Suprapubic skin (tissue), 4 donors: Measurements from ENCODE around the gene ATP5MK.

ENCODE experiments used
- CTCF ChIP-seq, 2 donors: fragments of 200-600 bp in 1 of 2; fragments of 450-650 bp in 1 of 2; sonication (generic) in 1 of 2; IDR thresholded peaks; one replicate each; pipeline ENCODE4 v1.5.1; 2016 to 2019; ENCODE audit warnings: antibody characterized with exemption in 2 of 2, mild to moderate bottlenecking in 1 of 2, moderate library complexity in 1 of 2
- POLR2A ChIP-seq, 2 donors: fragments of 450-650 bp; IDR thresholded peaks; one replicate each; pipeline ENCODE4 v1.6.1; 2017; ENCODE audit warnings: antibody characterized with exemption in 2 of 2, mild to moderate bottlenecking in 2 of 2, moderate library complexity in 2 of 2
- POLR2AphosphoS5 ChIP-seq, 3 donors: sonication (generic); formaldehyde crosslinking; IDR thresholded peaks; one replicate each; pipeline ENCODE4 v1.6.1; 2017; ENCODE audit warnings: antibody characterized with exemption in 3 of 3

DNA sequence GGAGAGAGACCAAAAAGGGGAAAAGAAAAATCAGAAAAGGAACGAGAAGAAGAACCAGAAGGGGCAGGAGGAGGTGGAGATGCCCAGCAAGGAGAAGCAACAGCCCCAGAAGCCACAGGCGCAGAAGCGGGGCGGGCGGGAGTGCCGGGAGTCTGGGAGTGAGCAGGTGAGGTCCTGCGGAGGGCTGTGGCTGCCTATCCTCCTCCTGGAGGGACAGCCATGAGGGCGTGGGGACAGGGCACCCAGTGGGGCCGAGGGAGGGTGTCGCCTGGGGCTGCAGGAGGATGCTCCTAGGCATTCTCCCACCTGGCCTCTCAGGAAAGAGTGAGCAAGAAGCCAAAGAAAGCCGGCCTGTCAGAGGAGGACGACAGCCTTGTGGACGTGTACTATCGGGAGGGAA, 44.1 kb upstream of the ATP5MK start:
- no peak for TF ChIP-seq CTCF (IDR thresholded peaks at IDR 0.05)
- TF ChIP-seq POLR2AphosphoS5 (IDR thresholded peaks at IDR 0.05), result no peak
- no peak for TF ChIP-seq POLR2A (IDR thresholded peaks at IDR 0.05)
